Activated naive CD8-positive, alpha-beta T cell treated with anti-CD3 and anti-CD28 coated beads, Interleukin-2, amount 50 U/mL, for 24 hours (primary cell): ENCODE measurements around the gene ELL.
A peak's percentile ranks its signal among the peaks of the same experiment; 100 is the strongest.
"Not testable (repeated sequence)": the region's sequence is repeated elsewhere in the genome, so short reads cannot be mapped to it uniquely, and the experiment has no call there.

Experiments
- ATAC-seq: fragments of 150-1000 bp; cut with Tn5 transposase; one replicate; pipeline ENCODE4 v1.10.0; 2021
- DNase-seq: peaks from one replicate; pipeline ENCODE4 v3.0.0; 2021
- H3K27ac Mint-ChIP-seq: one replicate; pipeline ENCODE4 v1.8.0; 2021; ENCODE audit warnings: mild to moderate bottlenecking, mixed read lengths
- H3K27me3 Mint-ChIP-seq: one replicate; pipeline ENCODE4 v1.8.0; 2021; ENCODE audit warnings: mixed read lengths
- H3K36me3 Mint-ChIP-seq: one replicate; pipeline ENCODE4 v1.8.0; 2021; ENCODE audit warnings: low read depth, mixed read lengths
- H3K4me1 Mint-ChIP-seq: one replicate; pipeline ENCODE4 v1.8.0; 2021; ENCODE audit warnings: mixed read lengths
- H3K4me3 Mint-ChIP-seq: one replicate; pipeline ENCODE4 v1.8.0; 2021; ENCODE audit warnings: mild to moderate bottlenecking, moderate library complexity, mixed read lengths
- H3K9me3 Mint-ChIP-seq: one replicate; pipeline ENCODE4 v1.8.0; 2021; ENCODE audit warnings: mixed read lengths

The ELL gene

GRCh38 chr19:18540200-18540599 lies 18.3 kb upstream of the ELL start:
- H3K4me3 Mint-ChIP-seq, ATAC-seq, H3K9me3 Mint-ChIP-seq, DNase-seq, H3K27me3 Mint-ChIP-seq, H3K27ac Mint-ChIP-seq: not testable (repeated sequence)
- Mint-ChIP-seq H3K4me1 (peaks cover 24% of the 10 kb centered on the region), H3K36me3 (peaks cover 14% of the 10 kb centered on the region)

GRCh38 chr19:18539372-18539771 lies 17.5 kb upstream of the ELL start:
- H3K4me1 Mint-ChIP-seq: peaks cover 24% of the 10 kb centered on the region
- no peak overlapping the region for H3K4me3 Mint-ChIP-seq
- H3K36me3 Mint-ChIP-seq: peaks cover 14% of the 10 kb centered on the region
- H3K9me3 Mint-ChIP-seq: no peaks in the 10 kb centered on the region
- ATAC-seq (no peak), DNase-seq (no peak)
- no peak overlapping the region for H3K27ac Mint-ChIP-seq
- no peaks in the 10 kb centered on the region for H3K27me3 Mint-ChIP-seq

- peaks cover 17% of the 10 kb centered on the region for H3K4me1 Mint-ChIP-seq
- H3K9me3 Mint-ChIP-seq: no peaks in the 10 kb centered on the region
- DNase-seq (no peak), ATAC-seq (no peak)
- H3K4me3 Mint-ChIP-seq: no peak overlapping the region
- no peak overlapping the region for H3K27ac Mint-ChIP-seq
- H3K27me3 Mint-ChIP-seq: no peaks in the 10 kb centered on the region
- peaks cover 16% of the 10 kb centered on the region for H3K36me3 Mint-ChIP-seq
These were observed 16.2 kb upstream of the ELL start for GRCh38 chr19:18538115-18538514.

GRCh38 chr19:18537431-18537830 lies 15.6 kb upstream of the ELL start:
- Mint-ChIP-seq H3K27me3 (no peaks in the 10 kb centered on the region), H3K36me3 (peaks cover 16% of the 10 kb centered on the region), H3K4me1 (peaks cover 15% of the 10 kb centered on the region), H3K4me3 (no peak overlapping the region), H3K27ac (no peak overlapping the region), H3K9me3 (no peaks in the 10 kb centered on the region)
- ATAC-seq (no peak), DNase-seq (no peak)

GRCh38 chr19:18536475-18536874 lies 14.6 kb upstream of the ELL start:
- ATAC-seq (no peak), DNase-seq (no peak)
- H3K27ac Mint-ChIP-seq: no peak overlapping the region
- no peaks in the 10 kb centered on the region for H3K27me3 Mint-ChIP-seq
- no peaks in the 10 kb centered on the region for H3K9me3 Mint-ChIP-seq
- H3K36me3 Mint-ChIP-seq: peaks cover 18% of the 10 kb centered on the region
- H3K4me1 Mint-ChIP-seq: peaks cover 8% of the 10 kb centered on the region
- H3K4me3 Mint-ChIP-seq: no peak overlapping the region

- no peak for DNase-seq
- Mint-ChIP-seq H3K27me3 (no peaks in the 10 kb centered on the region), H3K4me3 (no peak overlapping the region), H3K36me3 (peaks cover 13% of the 10 kb centered on the region), H3K27ac (no peak overlapping the region), H3K4me1 (no peaks in the 10 kb centered on the region), H3K9me3 (no peaks in the 10 kb centered on the region)
- ATAC-seq: no peak
These were observed 11.2 kb upstream of the ELL start for GRCh38 chr19:18533058-18533457.

- H3K27me3 Mint-ChIP-seq: no peaks in the 10 kb centered on the region
- no peak overlapping the region for H3K4me3 Mint-ChIP-seq
- H3K36me3 Mint-ChIP-seq: peaks cover 11% of the 10 kb centered on the region
- DNase-seq (no peak), ATAC-seq (no peak)
- H3K9me3 Mint-ChIP-seq: no peaks in the 10 kb centered on the region
- H3K4me1 Mint-ChIP-seq: no peaks in the 10 kb centered on the region
- no peak overlapping the region for H3K27ac Mint-ChIP-seq
These were observed 10.5 kb upstream of the ELL start for GRCh38 chr19:18532168-18532890.

- no peak for ATAC-seq
- Mint-ChIP-seq H3K36me3 (peaks cover 8% of the 10 kb centered on the region), H3K27ac (no peak overlapping the region), H3K9me3 (no peaks in the 10 kb centered on the region), H3K4me1 (no peaks in the 10 kb centered on the region), H3K4me3 (no peak overlapping the region), H3K27me3 (no peaks in the 10 kb centered on the region)
- no peak for DNase-seq
These were observed 9.6 kb upstream of the ELL start for GRCh38 chr19:18531485-18531884.

- H3K4me1 Mint-ChIP-seq: no peaks in the 10 kb centered on the region
- ATAC-seq (no peak), DNase-seq (no peak)
- H3K36me3 Mint-ChIP-seq: peaks cover 7% of the 10 kb centered on the region
- H3K27me3 Mint-ChIP-seq: no peaks in the 10 kb centered on the region
- H3K4me3 Mint-ChIP-seq: no peak overlapping the region
- no peak overlapping the region for H3K27ac Mint-ChIP-seq
- no peaks in the 10 kb centered on the region for H3K9me3 Mint-ChIP-seq
These were observed 7.9 kb upstream of the ELL start for GRCh38 chr19:18529782-18530181.

GRCh38 chr19:18526316-18526715 lies 4.4 kb upstream of the ELL start:
- H3K4me3 Mint-ChIP-seq: no peak overlapping the region
- peaks cover 4% of the 10 kb centered on the region for H3K4me1 Mint-ChIP-seq
- ATAC-seq (no peak), DNase-seq (no peak)
- H3K27ac Mint-ChIP-seq: no peak overlapping the region
- H3K9me3 Mint-ChIP-seq: no peaks in the 10 kb centered on the region
- H3K27me3 Mint-ChIP-seq: no peaks in the 10 kb centered on the region
- H3K36me3 Mint-ChIP-seq: peaks cover 2% of the 10 kb centered on the region

- Mint-ChIP-seq H3K9me3 (no peaks in the 10 kb centered on the region), H3K36me3 (no peaks in the 10 kb centered on the region), H3K27ac (no peak overlapping the region), H3K27me3 (no peaks in the 10 kb centered on the region), H3K4me3 (no peak overlapping the region), H3K4me1 (peaks cover 15% of the 10 kb centered on the region)
- ATAC-seq (no peak), DNase-seq (no peak)
These were observed 2.0 kb upstream of the ELL start for GRCh38 chr19:18523841-18524240.

GRCh38 chr19:18522862-18523440 lies 1.1 kb upstream of the ELL start:
- H3K27me3 Mint-ChIP-seq: not testable (repeated sequence)

GRCh38 chr19:18522124-18522861 lies 423 bp upstream of the ELL start:
- DNase-seq: peak; percentile 100
- peak; percentile 97 for ATAC-seq
- Mint-ChIP-seq H3K4me1 (peaks cover 20% of the 10 kb centered on the region), H3K36me3 (no peaks in the 10 kb centered on the region), H3K27me3 (no peaks in the 10 kb centered on the region), H3K27ac (peak overlapping the region; percentile 90), H3K4me3 (peak overlapping the region; percentile 81), H3K9me3 (no peaks in the 10 kb centered on the region)

More at GRCh38 chr19:18522862-18523440, 1.1 kb upstream of the ELL start:
- peaks cover 17% of the 10 kb centered on the region for H3K4me1 Mint-ChIP-seq
- H3K4me3 Mint-ChIP-seq: peak overlapping the region; percentile 81
- H3K27ac Mint-ChIP-seq: peak overlapping the region; percentile 90
- DNase-seq, ATAC-seq, H3K9me3 Mint-ChIP-seq, H3K36me3 Mint-ChIP-seq: not testable (repeated sequence)

GRCh38 chr19:18520848-18521691 lies 800 bp downstream of the ELL start:
- Mint-ChIP-seq H3K27me3 (no peaks in the 10 kb centered on the region), H3K4me3 (peak overlapping the region; percentile 81), H3K9me3 (no peaks in the 10 kb centered on the region), H3K36me3 (no peaks in the 10 kb centered on the region), H3K27ac (peak overlapping the region; percentile 59), H3K4me1 (peaks cover 27% of the 10 kb centered on the region)
- peak; percentile 39 for DNase-seq
- ATAC-seq: no peak
